ENCODE data around the gene MAVS. TPM values are rescaled to one million over a fixed set of nuclear protein-coding genes. Genes with fewer than 3 reads are reported as not detected.

MAVS gene
- total and polyA plus RNA-seq, 9 of the 15 experiments (the other 6 are each of a cell fraction or from before 2014, with no cell fraction given), result 1.6 to 22.0 (median 11.3) TPM

DNA sequence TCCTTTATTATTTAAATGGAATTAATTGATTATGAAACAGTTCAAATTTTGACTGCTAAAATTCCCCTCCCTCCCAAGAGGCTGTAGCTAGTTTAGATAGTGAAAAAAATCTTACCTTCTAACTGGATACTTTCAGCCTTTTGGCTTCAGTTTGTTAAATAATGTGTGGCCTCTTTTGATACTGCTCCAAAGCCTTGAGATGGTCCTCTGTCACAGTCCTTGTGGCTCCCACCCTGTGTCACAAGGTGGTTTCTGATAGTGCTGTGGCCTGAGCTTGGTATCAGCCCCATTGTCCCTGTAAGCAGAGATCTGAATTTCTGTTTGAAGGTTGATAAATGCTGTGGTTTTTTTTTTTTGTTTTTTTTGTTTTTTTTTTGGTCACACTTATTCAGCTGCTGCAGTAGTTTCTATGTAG, 63.3 kb downstream of the MAVS start (continued):
- TF ChIP-seq ZNF263 (CRISPR knock-in tag; IDR thresholded peaks at IDR 0.05; ENCODE audit: borderline replicate concordance) (no peak; the same call in 1 of the 2 replicates), PHTF2 (CRISPR knock-in tag; IDR thresholded peaks at IDR 0.05) (no peak), CREB5 (CRISPR knock-in tag; IDR thresholded peaks at IDR 0.05) (no peak), AFF1 (IDR thresholded peaks at IDR 0.05; ENCODE audit: low read depth in 1 of 2, partially characterized antibody in 2 of 2) (peak in 1 of 2 experiments; percentile 45), MAFK (IDR thresholded peaks at IDR 0.05; ENCODE audit: low read length) (no peak), ZNF197 (CRISPR knock-in tag; IDR thresholded peaks at IDR 0.05; ENCODE audit: low read depth) (no peak), SMAD4 (CRISPR knock-in tag; conservative IDR thresholded peaks at IDR 0.05) (0 out of 2 replicates have a peak, but pooled peaks have one; percentile 50), BRF1 (IDR thresholded peaks at IDR 0.05; ENCODE audit: borderline replicate concordance, extremely low read depth, insufficient read length) (no peak), ZNF584 (CRISPR knock-in tag; IDR thresholded peaks at IDR 0.05; ENCODE audit: low read depth) (no peak), DDX20 (tag; IDR thresholded peaks at IDR 0.05; ENCODE audit: low read depth) (no peak), ZNF445 (CRISPR knock-in tag; IDR thresholded peaks at IDR 0.05; ENCODE audit: low read depth) (no peak), TAL1 (IDR thresholded peaks at IDR 0.05) (peak; percentile 97)
- TF ChIP-seq, protein P1, sequence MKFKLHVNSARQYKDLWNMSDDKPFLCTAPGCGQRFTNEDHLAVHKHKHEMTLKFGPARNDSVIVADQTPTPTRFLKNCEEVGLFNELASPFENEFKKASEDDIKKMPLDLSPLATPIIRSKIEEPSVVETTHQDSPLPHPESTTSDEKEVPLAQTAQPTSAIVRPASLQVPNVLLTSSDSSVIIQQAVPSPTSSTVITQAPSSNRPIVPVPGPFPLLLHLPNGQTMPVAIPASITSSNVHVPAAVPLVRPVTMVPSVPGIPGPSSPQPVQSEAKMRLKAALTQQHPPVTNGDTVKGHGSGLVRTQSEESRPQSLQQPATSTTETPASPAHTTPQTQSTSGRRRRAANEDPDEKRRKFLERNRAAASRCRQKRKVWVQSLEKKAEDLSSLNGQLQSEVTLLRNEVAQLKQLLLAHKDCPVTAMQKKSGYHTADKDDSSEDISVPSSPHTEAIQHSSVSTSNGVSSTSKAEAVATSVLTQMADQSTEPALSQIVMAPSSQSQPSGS (CRISPR knock-in tag; IDR thresholded peaks at IDR 0.05), result no peak
- TF ChIP-seq, protein P2, sequence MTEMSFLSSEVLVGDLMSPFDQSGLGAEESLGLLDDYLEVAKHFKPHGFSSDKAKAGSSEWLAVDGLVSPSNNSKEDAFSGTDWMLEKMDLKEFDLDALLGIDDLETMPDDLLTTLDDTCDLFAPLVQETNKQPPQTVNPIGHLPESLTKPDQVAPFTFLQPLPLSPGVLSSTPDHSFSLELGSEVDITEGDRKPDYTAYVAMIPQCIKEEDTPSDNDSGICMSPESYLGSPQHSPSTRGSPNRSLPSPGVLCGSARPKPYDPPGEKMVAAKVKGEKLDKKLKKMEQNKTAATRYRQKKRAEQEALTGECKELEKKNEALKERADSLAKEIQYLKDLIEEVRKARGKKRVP (CRISPR knock-in tag; IDR thresholded peaks at IDR 0.05), result no peak
- TF ChIP-seq, protein P3, sequence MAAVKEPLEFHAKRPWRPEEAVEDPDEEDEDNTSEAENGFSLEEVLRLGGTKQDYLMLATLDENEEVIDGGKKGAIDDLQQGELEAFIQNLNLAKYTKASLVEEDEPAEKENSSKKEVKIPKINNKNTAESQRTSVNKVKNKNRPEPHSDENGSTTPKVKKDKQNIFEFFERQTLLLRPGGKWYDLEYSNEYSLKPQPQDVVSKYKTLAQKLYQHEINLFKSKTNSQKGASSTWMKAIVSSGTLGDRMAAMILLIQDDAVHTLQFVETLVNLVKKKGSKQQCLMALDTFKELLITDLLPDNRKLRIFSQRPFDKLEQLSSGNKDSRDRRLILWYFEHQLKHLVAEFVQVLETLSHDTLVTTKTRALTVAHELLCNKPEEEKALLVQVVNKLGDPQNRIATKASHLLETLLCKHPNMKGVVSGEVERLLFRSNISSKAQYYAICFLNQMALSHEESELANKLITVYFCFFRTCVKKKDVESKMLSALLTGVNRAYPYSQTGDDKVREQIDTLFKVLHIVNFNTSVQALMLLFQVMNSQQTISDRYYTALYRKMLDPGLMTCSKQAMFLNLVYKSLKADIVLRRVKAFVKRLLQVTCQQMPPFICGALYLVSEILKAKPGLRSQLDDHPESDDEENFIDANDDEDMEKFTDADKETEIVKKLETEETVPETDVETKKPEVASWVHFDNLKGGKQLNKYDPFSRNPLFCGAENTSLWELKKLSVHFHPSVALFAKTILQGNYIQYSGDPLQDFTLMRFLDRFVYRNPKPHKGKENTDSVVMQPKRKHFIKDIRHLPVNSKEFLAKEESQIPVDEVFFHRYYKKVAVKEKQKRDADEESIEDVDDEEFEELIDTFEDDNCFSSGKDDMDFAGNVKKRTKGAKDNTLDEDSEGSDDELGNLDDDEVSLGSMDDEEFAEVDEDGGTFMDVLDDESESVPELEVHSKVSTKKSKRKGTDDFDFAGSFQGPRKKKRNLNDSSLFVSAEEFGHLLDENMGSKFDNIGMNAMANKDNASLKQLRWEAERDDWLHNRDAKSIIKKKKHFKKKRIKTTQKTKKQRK (IDR thresholded peaks at IDR 0.05; ENCODE audit: borderline replicate concordance, low read depth, low read length), result no peak
